Liver (tissue), 9 donors: ENCODE measurements around the gene KRTAP10-6. TPM values are rescaled to one million over a fixed set of nuclear protein-coding genes. Genes with fewer than 3 reads are reported as not detected.
A peak's percentile ranks its signal among the peaks of the same experiment; 100 is the strongest.

Experiments
- DNase-seq: peaks from one replicate; pipeline ENCODE4 v3.0.0-alpha.2; 2017; ENCODE audit warnings: low spot score
- H3K27ac ChIP-seq, 2 donors: one replicate each; pipeline ENCODE4 v1.7.0; 2013; ENCODE audit warnings: inconsistent platforms in 2 of 2, low read length in 2 of 2, control low read depth in 1 of 2, low read depth in 1 of 2, mild to moderate bottlenecking in 1 of 2
- H3K27me3 ChIP-seq, 4 donors: one replicate each; pipeline versions ENCODE4 v1.6.1 to v1.7.0; 2013; ENCODE audit warnings: low read length in 3 of 4, inconsistent platforms in 1 of 4, mild to moderate bottlenecking in 1 of 4, moderate library complexity in 1 of 4; ENCODE audit not compliant: control insufficient read depth in 4 of 4, insufficient read depth in 4 of 4
- H3K36me3 ChIP-seq, 4 donors: one replicate each; pipeline versions ENCODE4 v1.6.1 to v1.7.0; 2013; ENCODE audit warnings: low read length in 3 of 4, mild to moderate bottlenecking in 3 of 4, low read depth in 1 of 4, moderate library complexity in 1 of 4; ENCODE audit not compliant: control insufficient read depth in 4 of 4, insufficient read depth in 3 of 4
- H3K4me1 ChIP-seq, 4 donors: one replicate each; pipeline versions ENCODE4 v1.6.1 to v1.7.0; 2013; ENCODE audit warnings: low read length in 3 of 4, mild to moderate bottlenecking in 3 of 4, moderate library complexity in 1 of 4; ENCODE audit not compliant: control insufficient read depth in 4 of 4, insufficient read depth in 4 of 4
- H3K4me3 ChIP-seq, 3 donors: one replicate each; pipeline versions ENCODE4 v1.6.1 to v1.7.0; 2013; ENCODE audit warnings: low read length in 3 of 3, control low read depth in 1 of 3, low read depth in 1 of 3, mild to moderate bottlenecking in 1 of 3
- H3K9ac ChIP-seq, 2 donors: one replicate each; pipeline ENCODE4 v1.7.0; 2013; ENCODE audit warnings: low read length in 2 of 2, mild to moderate bottlenecking in 2 of 2, moderate library complexity in 2 of 2, control low read depth in 1 of 2, low read depth in 1 of 2
- H3K9me3 ChIP-seq, 4 donors: one replicate each; pipeline versions ENCODE4 v1.6.1 to v1.7.0; 2013; ENCODE audit warnings: low read length in 3 of 4; ENCODE audit not compliant: control insufficient read depth in 4 of 4
- ATF3 ChIP-seq: IDR thresholded peaks from 2 replicates; pipeline ENCODE4 v1.6.1; 2016; ENCODE audit warnings: antibody characterized with exemption
- CTCF ChIP-seq: fragments of 150-350 bp; IDR thresholded peaks from 2 replicates; pipeline ENCODE4 v1.5.1; 2017; ENCODE audit warnings: improper control_type of control experiment, low read depth, low read length; ENCODE audit not compliant: missing input control
- EGR1 ChIP-seq, 2 donors: IDR thresholded peaks; 2 replicates each; pipeline ENCODE4 v1.6.1; 2016 to 2018; ENCODE audit warnings: antibody characterized with exemption in 2 of 2, low read depth in 2 of 2
- FOXA1 ChIP-seq: IDR thresholded peaks from 2 replicates; pipeline ENCODE4 v1.6.1; 2016; ENCODE audit warnings: antibody characterized with exemption
- FOXA2 ChIP-seq: IDR thresholded peaks from 2 replicates; pipeline ENCODE4 v1.6.1; 2016; ENCODE audit warnings: antibody characterized with exemption
- GABPA ChIP-seq, 2 donors: IDR thresholded peaks in 1 of 2; conservative IDR thresholded peaks in 1 of 2; 2 replicates each; pipeline ENCODE4 v1.6.1; 2016; ENCODE audit warnings: antibody characterized with exemption in 2 of 2, mild to moderate bottlenecking in 1 of 2, moderate library complexity in 1 of 2
- HNF4A ChIP-seq, 2 donors: conservative IDR thresholded peaks; 2 replicates each; pipeline ENCODE4 v1.6.1; 2016; ENCODE audit warnings: antibody characterized with exemption in 2 of 2, mild to moderate bottlenecking in 2 of 2
- HNF4G ChIP-seq: IDR thresholded peaks from 2 replicates; pipeline ENCODE4 v1.6.1; 2016; ENCODE audit warnings: antibody characterized with exemption
- JUND ChIP-seq, 2 donors: IDR thresholded peaks; 2 replicates each; pipeline ENCODE4 v1.6.1; 2016; ENCODE audit warnings: antibody characterized with exemption in 2 of 2
- MAX ChIP-seq: IDR thresholded peaks from 2 replicates; pipeline ENCODE4 v1.6.1; 2016; ENCODE audit warnings: antibody characterized with exemption
- NR2F2 ChIP-seq: IDR thresholded peaks from 2 replicates; pipeline ENCODE4 v1.6.1; 2016; ENCODE audit warnings: antibody characterized with exemption
- RAD21 ChIP-seq, 2 donors: IDR thresholded peaks; 2 replicates each; pipeline ENCODE4 v1.6.1; 2016; ENCODE audit warnings: antibody characterized with exemption in 2 of 2, mild to moderate bottlenecking in 2 of 2
- REST ChIP-seq: IDR thresholded peaks from 2 replicates; pipeline ENCODE4 v1.6.1; 2016; ENCODE audit warnings: antibody characterized with exemption, mild to moderate bottlenecking
- RXRA ChIP-seq, 2 donors: IDR thresholded peaks; 2 replicates each; pipeline ENCODE4 v1.6.1; 2017 to 2018; ENCODE audit warnings: antibody characterized with exemption in 2 of 2, mild to moderate bottlenecking in 1 of 2
- SP1 ChIP-seq: IDR thresholded peaks from 2 replicates; pipeline ENCODE4 v1.6.1; 2018; ENCODE audit warnings: antibody characterized with exemption, mild to moderate bottlenecking
- TAF1 ChIP-seq: conservative IDR thresholded peaks from 2 replicates; pipeline ENCODE4 v1.6.1; 2016; ENCODE audit warnings: antibody characterized with exemption, mild to moderate bottlenecking
- YY1 ChIP-seq: IDR thresholded peaks from 2 replicates; pipeline ENCODE4 v1.6.1; 2016; ENCODE audit warnings: antibody characterized with exemption, mild to moderate bottlenecking
- ZBTB33 ChIP-seq: IDR thresholded peaks from 2 replicates; pipeline ENCODE4 v1.6.1; 2016; ENCODE audit warnings: antibody characterized with exemption
- WGBS: extraction: QIAGEN DNeasy Blood & Tissue Kit; methylation state at CpG from one replicate; pipeline ENCODE4 v1.1.7; 2013; 5-methylcytosine and 5-hydroxymethylcytosine counted together
- polyA plus RNA-seq, 2 donors: library from polyadenylated mRNA; stranded (reverse) in 1 of 2; unstranded in 1 of 2; fragments of 200-250 nt in 1 of 2; fragments of >200 nt in 1 of 2; fragmentation: Nextera tagmentation in 1 of 2; extraction: Ambion mirVana in 1 of 2; gene quantifications; one replicate each; pipeline versions ENCODE4 v1.2.1 to v1.2.3, GENCODE V29; 2013 to 2015
- total RNA-seq, 2 donors: library from RNA; depleted of rRNA; stranded (reverse); fragments of >200 nt; gene quantifications; one replicate each; pipeline ENCODE4 v1.2.3, GENCODE V29; 2014
- donor health status: healthy.
- donor health status: healthy.
- donor health status: healthy.
- donor health status: healthy.
- donor health status: healthy.

Gene KRTAP10-6
- total and polyA plus RNA-seq, 4 donors, result not detected

- H3K36me3 ChIP-seq, result no peaks in the 10 kb centered on the region
- peaks cover 0 to 6% (median 0%) of the 10 kb centered on the region in 4 donors for H3K4me1 ChIP-seq
- WGBS, result 80% methylated on average over 15 of the region's 15 CpGs
- H3K4me3 ChIP-seq, result no peak overlapping the region
- no peaks in the 10 kb centered on the region for H3K27me3 ChIP-seq
- H3K9ac ChIP-seq, result no peak overlapping the region
- H3K9me3 ChIP-seq, result peaks cover 0 to 9% (median 2%) of the 10 kb centered on the region in 4 donors
- no peak for TF ChIP-seq REST
- TF ChIP-seq TAF1, result no peak
- no peak for TF ChIP-seq EGR1 (IDR thresholded peaks at IDR 0.05; ENCODE audit: low read depth in 2 of 2)
- no peak for TF ChIP-seq SP1
- no peak for TF ChIP-seq JUND (IDR thresholded peaks at IDR 0.05)
- no peak for TF ChIP-seq CTCF
- TF ChIP-seq ZBTB33, result no peak
- no peak overlapping the region for H3K27ac ChIP-seq
- peak; percentile 21 for DNase-seq
Measured at GRCh38 chr21:44582055-44582454, 10.2 kb downstream of the KRTAP10-6 start.

- WGBS, result 82% methylated on average over 3 of the region's 3 CpGs
- no peak overlapping the region for H3K27ac ChIP-seq
- no peak overlapping the region for H3K9ac ChIP-seq
- TF ChIP-seq HNF4A (conservative IDR thresholded peaks at IDR 0.05), result no peak
- TF ChIP-seq NR2F2, result no peak
- no peak for TF ChIP-seq REST
- no peak for TF ChIP-seq ATF3
- TF ChIP-seq FOXA2, result no peak
- no peak for TF ChIP-seq JUND (IDR thresholded peaks at IDR 0.05)
- TF ChIP-seq GABPA (IDR thresholded peaks at IDR 0.05 in 1 of 2, conservative IDR thresholded peaks at IDR 0.05 in 1 of 2), result no peak
- TF ChIP-seq FOXA1, result no peak
- no peak for TF ChIP-seq HNF4G
- TF ChIP-seq RXRA (IDR thresholded peaks at IDR 0.05), result no peak
- no peak for TF ChIP-seq MAX
- no peak for TF ChIP-seq ZBTB33
- no peak for TF ChIP-seq SP1
- TF ChIP-seq TAF1, result no peak
- no peak for TF ChIP-seq RAD21 (IDR thresholded peaks at IDR 0.05)
- no peak for TF ChIP-seq YY1
- H3K27me3 ChIP-seq, result no peaks in the 10 kb centered on the region
- H3K4me1 ChIP-seq, result peaks cover 0 to 6% (median 0%) of the 10 kb centered on the region in 4 donors
- H3K36me3 ChIP-seq, result no peaks in the 10 kb centered on the region
- H3K4me3 ChIP-seq, result no peak overlapping the region
- DNase-seq, result no peak
- H3K9me3 ChIP-seq, result peaks cover 0 to 9% (median 3%) of the 10 kb centered on the region in 4 donors
Measured at GRCh38 chr21:44581158-44581557, 11.1 kb downstream of the KRTAP10-6 start.
